Measurements from ENCODE around the gene UCK1. TPM values are rescaled to one million over a fixed set of nuclear protein-coding genes. Genes with fewer than 3 reads are reported as not detected.

Gene UCK1
- total RNA-seq, 1 donor from 2014 or later, result 36.8 TPM

DNA sequence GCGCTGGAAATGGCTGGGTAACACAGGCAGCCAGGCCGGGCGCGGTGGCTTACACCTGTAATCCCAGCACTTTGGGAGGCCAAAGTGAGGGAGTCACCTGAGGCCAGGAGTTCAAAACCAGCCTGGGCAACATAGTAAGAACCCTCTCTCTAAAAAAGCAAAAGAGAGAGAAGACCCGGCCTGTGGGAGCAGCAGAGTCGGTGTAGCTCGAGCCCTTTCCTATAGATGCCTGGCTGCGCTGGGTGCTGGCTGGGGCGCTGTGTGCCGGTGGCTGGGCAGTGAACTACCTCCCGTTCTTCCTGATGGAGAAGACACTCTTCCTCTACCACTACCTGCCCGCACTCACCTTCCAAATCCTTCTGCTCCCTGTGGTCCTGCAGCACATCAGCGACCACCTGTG is 9.2 kb downstream of the UCK1 start:
- H3K9me3 Mint-ChIP-seq, result no peaks in the 10 kb centered on the region
- H3K4me3 Mint-ChIP-seq, result no peak overlapping the region
- no peak for DNase-seq (ENCODE audit: extremely low spot score, unreplicated experiment)
- TF ChIP-seq, protein P1, sequence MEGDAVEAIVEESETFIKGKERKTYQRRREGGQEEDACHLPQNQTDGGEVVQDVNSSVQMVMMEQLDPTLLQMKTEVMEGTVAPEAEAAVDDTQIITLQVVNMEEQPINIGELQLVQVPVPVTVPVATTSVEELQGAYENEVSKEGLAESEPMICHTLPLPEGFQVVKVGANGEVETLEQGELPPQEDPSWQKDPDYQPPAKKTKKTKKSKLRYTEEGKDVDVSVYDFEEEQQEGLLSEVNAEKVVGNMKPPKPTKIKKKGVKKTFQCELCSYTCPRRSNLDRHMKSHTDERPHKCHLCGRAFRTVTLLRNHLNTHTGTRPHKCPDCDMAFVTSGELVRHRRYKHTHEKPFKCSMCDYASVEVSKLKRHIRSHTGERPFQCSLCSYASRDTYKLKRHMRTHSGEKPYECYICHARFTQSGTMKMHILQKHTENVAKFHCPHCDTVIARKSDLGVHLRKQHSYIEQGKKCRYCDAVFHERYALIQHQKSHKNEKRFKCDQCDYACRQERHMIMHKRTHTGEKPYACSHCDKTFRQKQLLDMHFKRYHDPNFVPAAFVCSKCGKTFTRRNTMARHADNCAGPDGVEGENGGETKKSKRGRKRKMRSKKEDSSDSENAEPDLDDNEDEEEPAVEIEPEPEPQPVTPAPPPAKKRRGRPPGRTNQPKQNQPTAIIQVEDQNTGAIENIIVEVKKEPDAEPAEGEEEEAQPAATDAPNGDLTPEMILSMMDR (conservative IDR thresholded peaks at IDR 0.05), result no peak
- H3K36me3 Mint-ChIP-seq, result peaks cover 11% of the 10 kb centered on the region
- no peaks in the 10 kb centered on the region for H3K4me1 Mint-ChIP-seq (ENCODE audit: unreplicated experiment)
- no peak overlapping the region for H3K27ac Mint-ChIP-seq
- H3K27me3 Mint-ChIP-seq, result no peaks in the 10 kb centered on the region

DNA sequence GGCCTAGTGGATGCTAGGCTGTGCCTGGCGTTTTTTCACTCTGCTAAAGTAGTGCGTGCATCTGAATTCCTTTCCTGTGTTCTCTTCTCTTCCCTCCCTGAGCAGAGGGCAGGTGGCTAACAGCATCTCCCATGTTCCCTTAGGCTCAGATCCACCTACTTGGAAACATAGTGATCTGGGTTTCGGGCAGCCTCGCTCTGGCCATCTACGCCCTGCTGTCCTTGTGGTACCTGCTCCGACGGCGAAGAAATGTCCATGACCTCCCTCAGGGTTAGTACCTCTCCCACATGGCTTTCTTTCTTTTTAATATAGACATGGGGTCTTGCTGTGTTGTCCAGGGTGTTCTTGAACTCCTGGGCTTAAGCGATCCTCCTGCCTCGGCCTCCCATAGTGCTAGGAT is 9.9 kb downstream of the UCK1 start:
- peaks cover 5% of the 10 kb centered on the region for H3K36me3 Mint-ChIP-seq
- DNase-seq (ENCODE audit: extremely low spot score, unreplicated experiment), result no peak
- TF ChIP-seq, protein P1 (conservative IDR thresholded peaks at IDR 0.05), result no peak
- H3K27me3 Mint-ChIP-seq, result no peaks in the 10 kb centered on the region
- H3K4me1 Mint-ChIP-seq (ENCODE audit: unreplicated experiment), result no peaks in the 10 kb centered on the region
- no peak overlapping the region for H3K27ac Mint-ChIP-seq
- H3K4me3 Mint-ChIP-seq, result no peak overlapping the region
- no peaks in the 10 kb centered on the region for H3K9me3 Mint-ChIP-seq

DNA sequence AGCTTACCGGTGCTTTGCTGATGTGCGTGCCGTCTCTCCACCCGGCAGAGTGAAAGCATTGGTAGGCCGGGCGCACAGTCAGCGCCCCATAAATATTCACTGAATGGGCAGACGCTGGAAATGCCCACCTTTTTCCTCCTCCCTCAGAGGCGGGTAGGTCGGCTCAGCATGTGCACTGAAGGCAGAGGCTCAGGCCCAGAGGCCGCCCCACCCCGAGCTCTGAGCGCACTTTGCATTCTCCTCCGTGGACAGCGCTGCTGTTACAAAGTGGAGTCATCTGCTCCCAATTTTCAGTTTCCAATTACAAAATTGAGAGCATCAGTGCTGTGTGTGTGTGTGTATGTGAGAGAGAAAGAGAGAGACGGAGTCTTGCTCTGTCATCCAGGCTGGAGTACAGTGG is 10.6 kb downstream of the UCK1 start:
- no peak for DNase-seq (ENCODE audit: extremely low spot score, unreplicated experiment)
- TF ChIP-seq, protein P1 (conservative IDR thresholded peaks at IDR 0.05), result no peak
- Mint-ChIP-seq H3K4me1 (ENCODE audit: unreplicated experiment) (no peaks in the 10 kb centered on the region), H3K9me3 (no peaks in the 10 kb centered on the region), H3K4me3 (no peak overlapping the region), H3K27ac (no peak overlapping the region), H3K27me3 (no peaks in the 10 kb centered on the region), H3K36me3 (peaks cover 3% of the 10 kb centered on the region)

DNA sequence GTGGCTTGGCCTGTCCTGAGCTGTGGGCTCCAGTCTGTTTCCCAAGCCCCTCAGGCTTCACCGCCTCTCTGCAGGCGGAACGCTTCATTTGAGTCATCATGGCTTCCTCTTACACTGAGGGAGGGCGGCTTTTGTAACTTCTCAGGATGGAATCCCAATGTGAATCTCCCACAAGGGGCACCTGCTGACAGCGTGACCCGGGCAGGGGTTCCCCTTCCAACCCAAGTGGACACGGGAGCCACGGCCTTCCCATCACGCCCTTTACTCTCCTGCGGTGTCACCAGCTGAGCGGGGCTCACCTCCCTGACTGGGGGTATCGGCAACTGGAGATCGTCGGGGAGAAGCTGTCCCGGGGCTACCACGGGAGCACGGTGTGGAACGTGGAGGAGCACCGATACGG is 12.5 kb downstream of the UCK1 start:
- Mint-ChIP-seq H3K36me3 (peaks cover 3% of the 10 kb centered on the region), H3K27me3 (no peaks in the 10 kb centered on the region), H3K4me3 (no peak overlapping the region), H3K9me3 (no peaks in the 10 kb centered on the region), H3K4me1 (ENCODE audit: unreplicated experiment) (no peaks in the 10 kb centered on the region), H3K27ac (no peak overlapping the region)
- DNase-seq (ENCODE audit: extremely low spot score, unreplicated experiment), result no peak
- TF ChIP-seq, protein P1 (conservative IDR thresholded peaks at IDR 0.05), result no peak

DNA sequence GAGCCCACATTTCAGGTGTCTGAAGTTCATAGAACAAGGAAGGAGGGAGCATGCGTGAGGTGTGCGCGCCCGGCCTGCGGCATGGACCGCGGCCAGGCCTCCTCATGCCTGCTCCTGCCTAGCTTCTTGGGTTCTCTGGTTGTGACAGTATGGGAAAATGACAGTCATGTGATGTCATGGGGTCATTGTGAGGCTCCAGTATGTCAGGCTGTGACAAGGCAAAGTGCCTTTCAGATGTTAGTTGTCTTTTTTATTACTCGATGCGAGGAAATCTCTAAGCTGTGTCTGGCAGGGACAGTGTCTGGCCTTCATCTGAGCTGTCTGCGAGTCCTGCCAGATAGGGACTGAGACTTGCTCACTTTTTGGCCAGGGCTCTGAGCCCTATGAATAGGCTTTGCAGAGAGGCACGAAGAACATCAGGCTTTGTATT is 13.3 kb downstream of the UCK1 start:
- Mint-ChIP-seq H3K36me3 (peaks cover 3% of the 10 kb centered on the region), H3K27ac (no peak overlapping the region), H3K4me3 (no peak overlapping the region), H3K4me1 (ENCODE audit: unreplicated experiment) (no peaks in the 10 kb centered on the region), H3K27me3 (no peaks in the 10 kb centered on the region), H3K9me3 (no peaks in the 10 kb centered on the region)
- TF ChIP-seq, protein P1 (conservative IDR thresholded peaks at IDR 0.05), result no peak
- no peak for DNase-seq (ENCODE audit: extremely low spot score, unreplicated experiment)

DNA sequence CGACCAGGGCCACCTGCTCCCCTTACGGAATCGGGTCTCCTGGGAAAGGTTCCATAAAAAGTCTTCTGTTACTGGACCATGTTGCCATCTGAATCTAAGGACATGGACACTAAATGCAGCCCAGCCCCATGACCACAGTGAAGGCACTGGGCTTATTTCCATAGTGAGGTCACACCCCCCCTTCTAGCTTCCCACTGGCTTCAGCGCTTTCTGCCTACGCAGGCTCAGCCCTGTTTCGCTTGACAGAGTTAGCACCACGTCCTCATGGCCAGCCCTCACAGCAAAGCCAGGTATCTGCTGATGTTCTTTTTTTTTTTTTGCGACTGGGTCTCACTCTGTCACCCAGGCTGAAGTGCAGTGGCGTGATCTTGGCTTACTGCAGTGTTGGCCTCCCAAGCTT is 14.1 kb downstream of the UCK1 start:
- Mint-ChIP-seq H3K9me3 (no peaks in the 10 kb centered on the region), H3K27me3 (no peaks in the 10 kb centered on the region), H3K4me3 (no peak overlapping the region), H3K4me1 (ENCODE audit: unreplicated experiment) (no peaks in the 10 kb centered on the region), H3K27ac (no peak overlapping the region), H3K36me3 (peaks cover 3% of the 10 kb centered on the region)
- DNase-seq (ENCODE audit: extremely low spot score, unreplicated experiment), result no peak
- TF ChIP-seq, protein P1 (conservative IDR thresholded peaks at IDR 0.05), result no peak
